ENCODE results near the gene POC1A.

Gene POC1A

GRCh38 chr3:52055537-52056351 is 98.5 kb downstream of the POC1A start:
- no peak; the same call in 1 of the 2 replicates for TF ChIP-seq CTCF (IDR thresholded peaks at IDR 0.05)

GRCh38 chr3:52054661-52055511 is 99.3 kb downstream of the POC1A start:
- peak; percentile 54 for TF ChIP-seq CTCF (IDR thresholded peaks at IDR 0.05)

- TF ChIP-seq CTCF (IDR thresholded peaks at IDR 0.05): no peak
Measured at GRCh38 chr3:52053307-52054304, 100.6 kb downstream of the POC1A start.

- TF ChIP-seq CTCF (IDR thresholded peaks at IDR 0.05): no peak
Measured at GRCh38 chr3:52052831-52053306, 101.4 kb downstream of the POC1A start.

- TF ChIP-seq CTCF (IDR thresholded peaks at IDR 0.05): no peak
Measured at GRCh38 chr3:52051444-52051843, 102.8 kb downstream of the POC1A start.

- no peak for TF ChIP-seq CTCF (IDR thresholded peaks at IDR 0.05)
Measured at GRCh38 chr3:52050571-52050970, 103.7 kb downstream of the POC1A start.

- TF ChIP-seq CTCF (IDR thresholded peaks at IDR 0.05): no peak
Measured at GRCh38 chr3:52049503-52049902, 104.7 kb downstream of the POC1A start.

Measured in LNCAP (cell line).